A549 treated with dexamethasone at 1 μM for 4 hours (cell line): ENCODE results near the gene NPTN. TPM values are rescaled to one million over a fixed set of nuclear protein-coding genes. Genes with fewer than 3 reads are reported as not detected.

Experiments used
- total RNA-seq: library from RNA; stranded (reverse); fragments of 200-300 nt; extraction: Qiagen RNA extraction; gene quantifications from 5 replicates; pipeline ENCODE4 v1.2.3, GENCODE V29; 2022

Gene NPTN
- total RNA-seq = 165 to 225 TPM (median 212 TPM) in 5 replicates

GRCh38 chr15:73633111-73633990, at the start of gene NPTN:
TSS of gene NPTN (minus strand) at chr15:73633389. CDS start at chr15:73633215, 174 bp downstream.

Other genes with a start within 250 kb of the NPTN start
- gene REC114, start 190.2 kb downstream of the NPTN start, total RNA-seq = not detected in 5 replicates
- 61.9 to 92.8 TPM (median 91.0 TPM) in 5 replicates for gene CD276, start 51.0 kb upstream of the NPTN start, total RNA-seq
- 2.4 to 3.5 TPM (median 2.7 TPM) in 5 replicates for gene INSYN1, start 120.0 kb upstream of the NPTN start, total RNA-seq
- not detected in 5 replicates for gene TBC1D21, start 240.2 kb upstream of the NPTN start, total RNA-seq